ENCODE results near the gene NXPE4.

DNA sequence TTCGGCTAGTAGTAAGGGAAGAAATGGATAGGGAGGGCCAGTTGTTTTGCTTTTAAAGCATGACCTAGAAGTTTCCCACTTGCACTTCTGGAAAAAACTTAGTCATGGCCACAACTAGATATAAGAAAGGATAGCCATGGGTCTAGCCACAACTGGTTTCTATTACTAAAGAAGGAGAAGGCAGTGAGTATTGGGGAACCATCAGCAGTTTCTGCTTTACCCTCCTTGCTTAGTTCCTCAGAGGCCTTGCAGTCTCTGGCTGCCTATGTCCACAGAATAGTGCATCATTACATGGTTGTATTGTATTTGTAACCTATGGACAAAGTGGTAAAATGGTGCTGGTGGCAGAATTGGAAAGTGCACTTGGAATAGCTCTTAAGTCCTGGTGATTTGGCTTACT, 71.5 kb downstream of the NXPE4 start:
- no peak for TF ChIP-seq POLR2A (IDR thresholded peaks at IDR 0.05; ENCODE audit: low read depth, low read length)
- no peak for TF ChIP-seq POLR2AphosphoS5 (IDR thresholded peaks at IDR 0.05; ENCODE audit: low read depth, low read length)
